GM19240 (cell line): ENCODE results near the gene ZNF785.
"Not testable (repeated sequence)": the region's sequence is repeated elsewhere in the genome, so short reads cannot be mapped to it uniquely, and the experiment has no call there.

Experiments used
- DNase-seq: peaks from one replicate; pipeline ENCODE4 v3.0.0; 2011; ENCODE audit warnings: low spot score; ENCODE audit not compliant: insufficient read length

ZNF785 gene

GRCh38 chr16:30602616-30603277, 17.2 kb upstream of the ZNF785 start:
- DNase-seq: no peak

GRCh38 chr16:30601966-30602365, 16.5 kb upstream of the ZNF785 start:
- no peak for DNase-seq

- no peak for DNase-seq
Measured at GRCh38 chr16:30600929-30601328, 15.4 kb upstream of the ZNF785 start.

- no peak for DNase-seq
Measured at GRCh38 chr16:30600215-30600614, 14.7 kb upstream of the ZNF785 start.

- no peak for DNase-seq
Measured at GRCh38 chr16:30592871-30593270, 7.4 kb upstream of the ZNF785 start.

- not testable (repeated sequence) for DNase-seq
Measured at GRCh38 chr16:30590869-30591268, 5.4 kb upstream of the ZNF785 start.

GRCh38 chr16:30589582-30589981, 4.1 kb upstream of the ZNF785 start:
- not testable (repeated sequence) for DNase-seq

- DNase-seq: no peak
Measured at GRCh38 chr16:30588651-30589050, 3.2 kb upstream of the ZNF785 start.

- DNase-seq: no peak
Measured at GRCh38 chr16:30585022-30585399, 486 bp downstream of the ZNF785 start.

- no peak for DNase-seq
Measured at GRCh38 chr16:30582611-30583340, 2.7 kb downstream of the ZNF785 start.

GRCh38 chr16:30581457-30581856, 4.0 kb downstream of the ZNF785 start:
- DNase-seq: no peak

- DNase-seq: no peak
Measured at GRCh38 chr16:30574678-30575077, 10.8 kb downstream of the ZNF785 start.

GRCh38 chr16:30571445-30572322, 13.8 kb downstream of the ZNF785 start, which contains the start of gene ZNF688:
Gene ZNF688, minus strand, starts transcription at chr16:30571714. Its CDS starts 85 bp downstream, at chr16:30571629.
- peak; percentile 96 for DNase-seq

- DNase-seq: no peak
Measured at GRCh38 chr16:30570636-30571444, 14.7 kb downstream of the ZNF785 start.

GRCh38 chr16:30569746-30570635, 15.5 kb downstream of the ZNF785 start:
- no peak for DNase-seq

- no peak for DNase-seq
Measured at GRCh38 chr16:30569281-30569680, 16.2 kb downstream of the ZNF785 start.

GRCh38 chr16:30567991-30568638, 17.4 kb downstream of the ZNF785 start:
- DNase-seq: no peak

- no peak for DNase-seq
Measured at GRCh38 chr16:30567160-30567990, 18.1 kb downstream of the ZNF785 start.

- DNase-seq: no peak
Measured at GRCh38 chr16:30566531-30566930, 19.0 kb downstream of the ZNF785 start.
